Spinal cord (tissue), 10 donors: ENCODE data around the gene ZFAND6. TPM values are rescaled to one million over a fixed set of nuclear protein-coding genes. Genes with fewer than 3 reads are reported as not detected.

Experiments
- DNase-seq, 6 donors: peaks; one replicate each; pipeline versions ENCODE4 v3.0.0 to v3.0.0-alpha.2; 2013 to 2015; ENCODE audit warnings: low spot score in 6 of 6, low read depth in 4 of 6
- H3K27ac ChIP-seq: one replicate; pipeline ENCODE4 v1.5.1; 2013; ENCODE audit warnings: low read depth, low read length, control low read depth
- H3K27me3 ChIP-seq: one replicate; pipeline ENCODE4 v1.6.1; 2013; ENCODE audit warnings: low read length; ENCODE audit not compliant: control insufficient read depth, insufficient read depth
- H3K36me3 ChIP-seq: one replicate; pipeline ENCODE4 v1.6.1; 2013; ENCODE audit warnings: low read length; ENCODE audit not compliant: control insufficient read depth, insufficient read depth
- H3K4me1 ChIP-seq: one replicate; pipeline ENCODE4 v1.6.1; 2013; ENCODE audit warnings: low read length; ENCODE audit not compliant: control insufficient read depth, insufficient read depth
- H3K4me3 ChIP-seq: one replicate; pipeline ENCODE4 v1.5.1; 2013; ENCODE audit warnings: low read depth, low read length, control low read depth
- H3K9me3 ChIP-seq: one replicate; pipeline ENCODE4 v1.6.1; 2013; ENCODE audit warnings: low read length; ENCODE audit not compliant: control insufficient read depth, insufficient read depth
- WGBS: methylation state at CpG from one replicate; pipeline ENCODE4 v1.1.5; 2013; ENCODE audit warnings: missing lambda C conversion rate; ENCODE audit not compliant: insufficient coverage; 5-methylcytosine and 5-hydroxymethylcytosine counted together
- polyA plus RNA-seq, 2 donors: library from polyadenylated mRNA; unstranded; fragments of 120-200 nt; gene quantifications; one replicate each; pipeline ENCODE4 v1.2.1, GENCODE V29; 2013; ENCODE audit not compliant: insufficient read length in 2 of 2
- total RNA-seq, 2 donors: library from RNA; depleted of rRNA in 1 of 2; stranded (reverse); fragments of 120-200 nt in 1 of 2; fragments of >200 nt in 1 of 2; gene quantifications; one replicate each; pipeline versions ENCODE4 v1.2.3 to v1.2.4, GENCODE V29; 2013 to 2014
- donor health status: healthy.

ZFAND6 gene
- total and polyA plus RNA-seq, 4 donors = 102 to 196 (median 128) TPM

- WGBS = no CpG with 5 or more reads among the region's 3 CpGs
- no peak overlapping the region for H3K27ac ChIP-seq
Observed at GRCh38 chr15:80105193-80105592, 45.7 kb downstream of the ZFAND6 start.

GRCh38 chr15:80105595-80105994, 46.1 kb downstream of the ZFAND6 start:
- WGBS = no CpG with 5 or more reads among the region's 1 CpG
- H3K9me3 ChIP-seq = no peaks in the 10 kb centered on the region
- H3K36me3 ChIP-seq = no peaks in the 10 kb centered on the region
- no peak for DNase-seq
- no peak overlapping the region for H3K27ac ChIP-seq
- H3K4me1 ChIP-seq = peaks cover 8% of the 10 kb centered on the region
- no peaks in the 10 kb centered on the region for H3K27me3 ChIP-seq
- H3K4me3 ChIP-seq = no peak overlapping the region

More at GRCh38 chr15:80105193-80105592, 45.7 kb downstream of the ZFAND6 start:
- peaks cover 8% of the 10 kb centered on the region for H3K4me1 ChIP-seq
- H3K36me3 ChIP-seq = no peaks in the 10 kb centered on the region
- H3K27me3 ChIP-seq = no peaks in the 10 kb centered on the region
- H3K9me3 ChIP-seq = no peaks in the 10 kb centered on the region
- no peak for DNase-seq
- no peak overlapping the region for H3K4me3 ChIP-seq

GRCh38 chr15:80106051-80106450, 46.6 kb downstream of the ZFAND6 start:
- Histone ChIP-seq H3K9me3 (no peaks in the 10 kb centered on the region), H3K36me3 (no peaks in the 10 kb centered on the region), H3K27ac (no peak overlapping the region), H3K27me3 (no peaks in the 10 kb centered on the region), H3K4me1 (peaks cover 8% of the 10 kb centered on the region), H3K4me3 (no peak overlapping the region)
- WGBS = no CpG with 5 or more reads among the region's 4 CpGs
- no peak for DNase-seq

GRCh38 chr15:80107204-80107603, 47.7 kb downstream of the ZFAND6 start:
- Histone ChIP-seq H3K4me1 (peaks cover 8% of the 10 kb centered on the region), H3K4me3 (no peak overlapping the region), H3K36me3 (no peaks in the 10 kb centered on the region), H3K27me3 (no peaks in the 10 kb centered on the region), H3K9me3 (no peaks in the 10 kb centered on the region), H3K27ac (no peak overlapping the region)
- no peak for DNase-seq
- WGBS = 83% methylated on average over 2 of the region's 6 CpGs

GRCh38 chr15:80107774-80108173, 48.3 kb downstream of the ZFAND6 start:
- Histone ChIP-seq H3K36me3 (no peaks in the 10 kb centered on the region), H3K4me3 (no peak overlapping the region), H3K4me1 (peaks cover 8% of the 10 kb centered on the region), H3K9me3 (no peaks in the 10 kb centered on the region), H3K27me3 (no peaks in the 10 kb centered on the region), H3K27ac (no peak overlapping the region)
- 33% methylated on average over 1 of the region's 3 CpGs for WGBS
- DNase-seq = peak in 4 of 6 donors; percentile 33 to 73 (median 54)

GRCh38 chr15:80109388-80109787, 49.9 kb downstream of the ZFAND6 start:
- H3K9me3 ChIP-seq = no peaks in the 10 kb centered on the region
- DNase-seq = no peak
- H3K36me3 ChIP-seq = no peaks in the 10 kb centered on the region
- no peak overlapping the region for H3K4me3 ChIP-seq
- 79% methylated on average over 2 of the region's 3 CpGs for WGBS
- H3K27me3 ChIP-seq = no peaks in the 10 kb centered on the region
- H3K27ac ChIP-seq = no peak overlapping the region
- peaks cover 8% of the 10 kb centered on the region for H3K4me1 ChIP-seq

- H3K4me3 ChIP-seq = no peak overlapping the region
- H3K4me1 ChIP-seq = peaks cover 8% of the 10 kb centered on the region
- no peak overlapping the region for H3K27ac ChIP-seq
- no peaks in the 10 kb centered on the region for H3K9me3 ChIP-seq
- H3K27me3 ChIP-seq = no peaks in the 10 kb centered on the region
- no peaks in the 10 kb centered on the region for H3K36me3 ChIP-seq
- no peak for DNase-seq
Observed at GRCh38 chr15:80110920-80111319, 51.4 kb downstream of the ZFAND6 start.

- H3K4me1 ChIP-seq = no peaks in the 10 kb centered on the region
- DNase-seq = peak in 1 of 6 donors; percentile 52
- H3K27ac ChIP-seq = no peak overlapping the region
- H3K4me3 ChIP-seq = no peak overlapping the region
- H3K27me3 ChIP-seq = no peaks in the 10 kb centered on the region
- no peaks in the 10 kb centered on the region for H3K36me3 ChIP-seq
- H3K9me3 ChIP-seq = no peaks in the 10 kb centered on the region
- no CpG with 5 or more reads among the region's 4 CpGs for WGBS
Observed at GRCh38 chr15:80114114-80114513, 54.6 kb downstream of the ZFAND6 start.

GRCh38 chr15:80115021-80115420, 55.5 kb downstream of the ZFAND6 start:
- H3K27ac ChIP-seq = no peak overlapping the region
- no peaks in the 10 kb centered on the region for H3K9me3 ChIP-seq
- no peaks in the 10 kb centered on the region for H3K4me1 ChIP-seq
- H3K4me3 ChIP-seq = no peak overlapping the region
- DNase-seq = no peak
- no peaks in the 10 kb centered on the region for H3K27me3 ChIP-seq
- WGBS = no CpG with 5 or more reads among the region's 1 CpG
- no peaks in the 10 kb centered on the region for H3K36me3 ChIP-seq

- Histone ChIP-seq H3K4me3 (no peak overlapping the region), H3K27ac (no peak overlapping the region), H3K27me3 (no peaks in the 10 kb centered on the region), H3K9me3 (no peaks in the 10 kb centered on the region), H3K4me1 (no peaks in the 10 kb centered on the region), H3K36me3 (peaks cover 3% of the 10 kb centered on the region)
- WGBS = no CpG with 5 or more reads among the region's 2 CpGs
- DNase-seq = peak in 2 of 6 donors; percentile 42 to 72
Observed at GRCh38 chr15:80118956-80119355, 59.5 kb downstream of the ZFAND6 start.
